PFSK-1 (cell line): ENCODE results near the gene OR10K2.

ENCODE experiments used
- FOXP2 ChIP-seq: optimal IDR thresholded peaks from 2 replicates; pipeline ENCODE3; 2011; ENCODE audit warnings: borderline replicate concordance, control low read depth, inconsistent platforms; ENCODE audit not compliant: insufficient read depth; ENCODE audit errors: extremely low read length, extremely low read depth
- POLR2AphosphoS5 ChIP-seq: IDR thresholded peaks from 2 replicates; pipeline ENCODE4 v1.6.1; 2012; ENCODE audit warnings: low read depth, mild to moderate bottlenecking, control low read depth, low read length, moderate library complexity
- REST ChIP-seq, 2 experiments: IDR thresholded peaks; 2 replicates each; pipeline versions ENCODE4 v1.6.1 to v1.8.0; 2011 to 2012; ENCODE audit warnings: low read depth in 2 of 2, low read length in 2 of 2, control low read depth in 1 of 2, inconsistent platforms in 1 of 2, mild to moderate bottlenecking in 1 of 2, moderate library complexity in 1 of 2; ENCODE audit not compliant: insufficient read depth in 1 of 2
- SIN3A ChIP-seq: IDR thresholded peaks from 2 replicates; pipeline ENCODE4 v1.6.1; 2012; ENCODE audit warnings: mild to moderate bottlenecking, low read length, moderate library complexity, borderline replicate concordance; ENCODE audit not compliant: insufficient read depth
- TAF1 ChIP-seq: IDR thresholded peaks from 2 replicates; pipeline ENCODE4 v1.6.1; 2012; ENCODE audit warnings: low read length, control low read depth, borderline replicate concordance; ENCODE audit not compliant: insufficient read depth

Gene OR10K2

GRCh38 chr1:158371188-158371953 lies 54.7 kb downstream of the OR10K2 start:
- TF ChIP-seq TAF1 (no peak), SIN3A (no peak), REST (IDR thresholded peaks at IDR 0.05; ENCODE audit: insufficient read depth in 1 of 2, low read depth in 2 of 2, low read length in 2 of 2) (no peak), POLR2AphosphoS5 (no peak), FOXP2 (no peak)
